ENCODE measurements around the gene DNAJC1. TPM values are rescaled to one million over a fixed set of nuclear protein-coding genes. Genes with fewer than 3 reads are reported as not detected.

Gene DNAJC1
- total RNA-seq, 1 donor from 2014 or later: 40.0 TPM

GRCh38 chr10:21807180-21807579 is 196.3 kb downstream of the DNAJC1 start:
- Histone ChIP-seq H3K27me3 (no peaks in the 10 kb centered on the region), H3K9me3 (no peaks in the 10 kb centered on the region), H3K4me3 (no peak overlapping the region), H3K36me3 (no peaks in the 10 kb centered on the region), H3K27ac (no peak overlapping the region), H3K4me1 (peaks cover 5% of the 10 kb centered on the region)
- intact Hi-C loops (cut with DNase I): no loop called here
- TF ChIP-seq POLR2A (IDR thresholded peaks at IDR 0.05) (no peak), POLR2AphosphoS5 (IDR thresholded peaks at IDR 0.05; ENCODE audit: insufficient read depth in 1 of 2, low read depth in 1 of 2) (no peak), CTCF (IDR thresholded peaks at IDR 0.05) (no peak)
- no peak for DNase-seq (ENCODE audit: extremely low spot score in 2 of 2)

- H3K36me3 ChIP-seq: no peaks in the 10 kb centered on the region
- no peaks in the 10 kb centered on the region for H3K9me3 ChIP-seq
- TF ChIP-seq CTCF (IDR thresholded peaks at IDR 0.05) (no peak), POLR2A (IDR thresholded peaks at IDR 0.05) (no peak), POLR2AphosphoS5 (IDR thresholded peaks at IDR 0.05; ENCODE audit: insufficient read depth in 1 of 2, low read depth in 1 of 2) (no peak)
- H3K27ac ChIP-seq: no peak overlapping the region
- H3K4me3 ChIP-seq: no peak overlapping the region
- H3K27me3 ChIP-seq: no peaks in the 10 kb centered on the region
- no peaks in the 10 kb centered on the region for H3K4me1 ChIP-seq
- DNase-seq (ENCODE audit: extremely low spot score in 2 of 2): no peak
- intact Hi-C loops (cut with DNase I): no loop called here
These were observed 200.2 kb downstream of the DNAJC1 start for GRCh38 chr10:21803374-21803773.

- H3K9me3 ChIP-seq: no peaks in the 10 kb centered on the region
- DNase-seq (ENCODE audit: extremely low spot score in 2 of 2): no peak
- no peaks in the 10 kb centered on the region for H3K27me3 ChIP-seq
- intact Hi-C loops (cut with DNase I): no loop called here
- no peak overlapping the region for H3K4me3 ChIP-seq
- H3K4me1 ChIP-seq: no peaks in the 10 kb centered on the region
- peaks cover 0 to 5% of the 10 kb centered on the region in 2 donors for H3K36me3 ChIP-seq
- H3K27ac ChIP-seq: no peak overlapping the region
- TF ChIP-seq POLR2AphosphoS5 (IDR thresholded peaks at IDR 0.05; ENCODE audit: insufficient read depth in 1 of 2, low read depth in 1 of 2) (no peak), CTCF (IDR thresholded peaks at IDR 0.05) (no peak), POLR2A (IDR thresholded peaks at IDR 0.05) (no peak)
These were observed 201.9 kb downstream of the DNAJC1 start for GRCh38 chr10:21801609-21802008.

GRCh38 chr10:21797984-21798765 is 205.4 kb downstream of the DNAJC1 start:
- intact Hi-C loops (cut with DNase I): no loop called here
- H3K9me3 ChIP-seq: no peaks in the 10 kb centered on the region
- DNase-seq (ENCODE audit: extremely low spot score in 2 of 2): no peak
- H3K27me3 ChIP-seq: no peaks in the 10 kb centered on the region
- no peak for TF ChIP-seq POLR2A (IDR thresholded peaks at IDR 0.05)
- no peak for TF ChIP-seq CTCF (IDR thresholded peaks at IDR 0.05)
- no peak for TF ChIP-seq POLR2AphosphoS5 (IDR thresholded peaks at IDR 0.05; ENCODE audit: insufficient read depth in 1 of 2, low read depth in 1 of 2)
- no peak overlapping the region for H3K4me3 ChIP-seq
- H3K4me1 ChIP-seq: no peaks in the 10 kb centered on the region
- no peak overlapping the region for H3K27ac ChIP-seq
- H3K36me3 ChIP-seq: peaks cover 0 to 5% of the 10 kb centered on the region in 2 donors

- DNase-seq (ENCODE audit: extremely low spot score in 2 of 2): no peak
- TF ChIP-seq POLR2A (IDR thresholded peaks at IDR 0.05) (no peak), CTCF (IDR thresholded peaks at IDR 0.05) (no peak), POLR2AphosphoS5 (IDR thresholded peaks at IDR 0.05; ENCODE audit: insufficient read depth in 1 of 2, low read depth in 1 of 2) (no peak)
- H3K27me3 ChIP-seq: no peaks in the 10 kb centered on the region
- H3K27ac ChIP-seq: no peak overlapping the region
- H3K4me1 ChIP-seq: no peaks in the 10 kb centered on the region
- H3K4me3 ChIP-seq: no peak overlapping the region
- H3K9me3 ChIP-seq: no peaks in the 10 kb centered on the region
- peaks cover 0 to 5% of the 10 kb centered on the region in 2 donors for H3K36me3 ChIP-seq
- intact Hi-C loops (cut with DNase I): no loop called here
These were observed 206.0 kb downstream of the DNAJC1 start for GRCh38 chr10:21797533-21797932.

Measured in vagina (tissue), 2 donors.